GM12872 (cell line): Measurements from ENCODE around the gene BHLHA9.

Experiments used
- CTCF ChIP-seq: IDR thresholded peaks from 3 replicates; pipeline ENCODE4 v1.5.1; 2011; ENCODE audit warnings: low read depth, mild to moderate bottlenecking, low read length, moderate library complexity; ENCODE audit not compliant: insufficient read depth

The BHLHA9 gene

GRCh38 chr17:1234455-1234854, 35.8 kb upstream of the BHLHA9 start:
- TF ChIP-seq CTCF, result no peak

- TF ChIP-seq CTCF, result no peak
Observed at GRCh38 chr17:1237471-1237870, 32.8 kb upstream of the BHLHA9 start.

- no peak for TF ChIP-seq CTCF
Observed at GRCh38 chr17:1239210-1239609, 31.0 kb upstream of the BHLHA9 start.

GRCh38 chr17:1241929-1242328, 28.3 kb upstream of the BHLHA9 start:
- TF ChIP-seq CTCF, result no peak

GRCh38 chr17:1244606-1245012, 25.6 kb upstream of the BHLHA9 start:
- no peak for TF ChIP-seq CTCF

- no peak for TF ChIP-seq CTCF
Observed at GRCh38 chr17:1251866-1252608, 18.2 kb upstream of the BHLHA9 start.

GRCh38 chr17:1255041-1255440, 15.2 kb upstream of the BHLHA9 start:
- no peak for TF ChIP-seq CTCF
